Retinal pigment epithelial cell (primary cell): ENCODE data around the gene FLG2.

ENCODE experiments used
- DNase-seq: peaks from one replicate; pipeline ENCODE4 v3.0.0-alpha.2; 2010; ENCODE audit warnings: low read depth
- H3K4me3 ChIP-seq: 2 replicates; pipeline ENCODE4 v1.5.1; 2011; ENCODE audit warnings: mild to moderate bottlenecking, low read length, control low read depth, moderate library complexity
- CTCF ChIP-seq: conservative IDR thresholded peaks from 2 replicates; pipeline ENCODE4 v1.5.1; 2011; ENCODE audit warnings: low read depth, low read length, control low read depth, inconsistent platforms

The FLG2 gene

GRCh38 chr1:152386940-152387339 is 27.1 kb upstream of the FLG2 start:
- DNase-seq = no peak
- no peak overlapping the region for H3K4me3 ChIP-seq
- no peak for TF ChIP-seq CTCF

GRCh38 chr1:152380932-152381331 is 21.1 kb upstream of the FLG2 start:
- no peak overlapping the region for H3K4me3 ChIP-seq
- DNase-seq = no peak
- TF ChIP-seq CTCF = no peak

GRCh38 chr1:152374451-152374850 is 14.6 kb upstream of the FLG2 start:
- DNase-seq = no peak
- no peak overlapping the region for H3K4me3 ChIP-seq
- no peak for TF ChIP-seq CTCF

- TF ChIP-seq CTCF = no peak
- DNase-seq = no peak
- no peak overlapping the region for H3K4me3 ChIP-seq
Measured at GRCh38 chr1:152372672-152373071, 12.9 kb upstream of the FLG2 start.

- no peak for TF ChIP-seq CTCF
- DNase-seq = no peak
- no peak overlapping the region for H3K4me3 ChIP-seq
Measured at GRCh38 chr1:152367436-152367835, 7.6 kb upstream of the FLG2 start.

- TF ChIP-seq CTCF = no peak
- DNase-seq = no peak
Measured at GRCh38 chr1:152356736-152357135, 3.1 kb downstream of the FLG2 start.

GRCh38 chr1:152349611-152350010 is 10.2 kb downstream of the FLG2 start:
- H3K4me3 ChIP-seq = no peak overlapping the region
- no peak for DNase-seq
- TF ChIP-seq CTCF = no peak

More at GRCh38 chr1:152356736-152357135, 3.1 kb downstream of the FLG2 start:
- H3K4me3 ChIP-seq = no peak overlapping the region
